ENCODE data around the gene PRKAR1A.

Gene PRKAR1A

DNA sequence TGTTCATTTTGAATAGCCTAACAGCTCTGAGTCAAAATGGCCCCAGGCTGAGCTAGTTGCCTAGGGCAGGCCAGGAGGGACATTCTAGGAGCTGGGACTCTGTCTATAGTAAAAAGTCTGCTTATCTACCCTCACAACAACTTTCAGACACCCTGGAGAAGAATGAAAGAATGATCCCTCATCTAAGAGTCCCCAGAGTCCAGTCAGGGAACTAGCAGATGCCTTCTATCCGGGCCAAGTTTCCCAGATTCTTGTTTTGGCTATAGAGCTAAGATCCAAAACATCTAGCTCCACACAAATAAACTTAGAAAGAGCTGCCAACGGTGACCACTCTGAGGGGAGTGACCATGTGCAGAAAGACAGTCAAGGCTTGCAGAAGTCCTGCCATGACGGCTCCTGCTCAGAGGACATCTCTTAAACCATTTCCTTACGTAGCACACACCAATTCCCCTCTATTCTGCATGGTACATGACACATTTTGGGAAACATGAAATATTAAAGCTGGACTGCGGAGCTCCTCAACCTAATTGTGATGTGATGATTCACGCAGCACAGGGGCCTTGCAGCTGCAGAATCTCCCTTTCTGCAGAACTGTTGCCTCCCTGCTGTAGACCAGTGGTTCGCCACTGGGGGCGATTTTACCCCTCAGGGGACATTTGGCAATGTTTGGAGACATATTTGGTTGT lies 64.7 kb downstream of the PRKAR1A start:
- H3K27me3 ChIP-seq: peaks cover 64% of the 10 kb centered on the region
- TF ChIP-seq CTCF (IDR thresholded peaks at IDR 0.05): no peak
- no peak overlapping the region for H3K4me3 ChIP-seq (ENCODE audit: low read depth in 1 of 2, low read length in 1 of 2)
- no peaks in the 10 kb centered on the region for H3K4me1 ChIP-seq (ENCODE audit: control insufficient read depth in 1 of 2, insufficient read depth in 1 of 2, low read depth in 1 of 2, low read length in 1 of 2)
- no peak overlapping the region for H3K27ac ChIP-seq
- no peaks in the 10 kb centered on the region for H3K36me3 ChIP-seq
- H3K9me3 ChIP-seq: no peaks in the 10 kb centered on the region

DNA sequence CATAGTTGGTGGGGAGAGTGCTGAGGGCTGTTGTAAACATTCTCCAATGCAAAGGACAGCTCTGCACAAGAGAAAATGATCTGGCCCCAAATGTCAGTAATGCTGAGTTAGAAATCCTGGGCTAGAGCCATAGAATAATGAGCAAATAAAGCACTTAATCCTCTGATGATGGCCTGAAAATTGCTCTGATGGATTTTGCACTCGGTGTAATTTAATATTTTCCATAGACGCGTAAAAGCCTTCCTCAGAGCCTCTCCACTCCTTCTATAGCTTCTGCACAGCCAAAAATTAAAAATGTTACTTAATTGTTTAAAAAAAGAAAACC lies 65.2 kb downstream of the PRKAR1A start:
- Histone ChIP-seq H3K9me3 (no peaks in the 10 kb centered on the region), H3K27me3 (peaks cover 65% of the 10 kb centered on the region), H3K4me1 (ENCODE audit: control insufficient read depth in 1 of 2, insufficient read depth in 1 of 2, low read depth in 1 of 2, low read length in 1 of 2) (no peaks in the 10 kb centered on the region), H3K27ac (no peak overlapping the region), H3K4me3 (ENCODE audit: low read depth in 1 of 2, low read length in 1 of 2) (no peak overlapping the region), H3K36me3 (no peaks in the 10 kb centered on the region)
- no peak for TF ChIP-seq CTCF (IDR thresholded peaks at IDR 0.05)

GRCh38 chr17:68578236-68578635 lies 66.0 kb downstream of the PRKAR1A start:
- H3K4me3 ChIP-seq (ENCODE audit: low read depth in 1 of 2, low read length in 1 of 2): no peak overlapping the region
- H3K27me3 ChIP-seq: peaks cover 62% of the 10 kb centered on the region
- H3K9me3 ChIP-seq: no peaks in the 10 kb centered on the region
- no peak for TF ChIP-seq CTCF (IDR thresholded peaks at IDR 0.05)
- no peak overlapping the region for H3K27ac ChIP-seq
- H3K36me3 ChIP-seq: no peaks in the 10 kb centered on the region
- no peaks in the 10 kb centered on the region for H3K4me1 ChIP-seq (ENCODE audit: control insufficient read depth in 1 of 2, insufficient read depth in 1 of 2, low read depth in 1 of 2, low read length in 1 of 2)

- Histone ChIP-seq H3K27me3 (peaks cover 68% of the 10 kb centered on the region), H3K27ac (no peak overlapping the region), H3K9me3 (no peaks in the 10 kb centered on the region), H3K4me1 (ENCODE audit: control insufficient read depth in 1 of 2, insufficient read depth in 1 of 2, low read depth in 1 of 2, low read length in 1 of 2) (no peaks in the 10 kb centered on the region), H3K36me3 (no peaks in the 10 kb centered on the region), H3K4me3 (ENCODE audit: low read depth in 1 of 2, low read length in 1 of 2) (no peak overlapping the region)
- no peak for TF ChIP-seq CTCF (IDR thresholded peaks at IDR 0.05)
Measured at GRCh38 chr17:68579194-68579927, 67.1 kb downstream of the PRKAR1A start.

- no peaks in the 10 kb centered on the region for H3K4me1 ChIP-seq (ENCODE audit: control insufficient read depth in 1 of 2, insufficient read depth in 1 of 2, low read depth in 1 of 2, low read length in 1 of 2)
- H3K9me3 ChIP-seq: no peaks in the 10 kb centered on the region
- H3K27me3 ChIP-seq: peaks cover 77% of the 10 kb centered on the region
- H3K36me3 ChIP-seq: no peaks in the 10 kb centered on the region
- H3K4me3 ChIP-seq (ENCODE audit: low read depth in 1 of 2, low read length in 1 of 2): no peak overlapping the region
- H3K27ac ChIP-seq: no peak overlapping the region
- TF ChIP-seq CTCF (IDR thresholded peaks at IDR 0.05): no peak
Measured at GRCh38 chr17:68580236-68580770, 68.1 kb downstream of the PRKAR1A start.
